ENCODE data around the gene LRMDA.

The LRMDA gene

GRCh38 chr10:76040107-76040829 is 608.8 kb downstream of the LRMDA start:
- peaks cover 6% of the 10 kb centered on the region for H3K27me3 Mint-ChIP-seq (ENCODE audit: low read depth, poor library complexity)
- peaks cover 26% of the 10 kb centered on the region for H3K4me1 Mint-ChIP-seq
- peaks cover 36% of the 10 kb centered on the region for H3K9me3 Mint-ChIP-seq
- peaks cover 29% of the 10 kb centered on the region for H3K36me3 Mint-ChIP-seq (ENCODE audit: low read depth)
- DNase-seq: no peak
- no peak overlapping the region for H3K27ac Mint-ChIP-seq
- H3K4me3 Mint-ChIP-seq: no peak overlapping the region
- TF ChIP-seq CTCF (IDR thresholded peaks at IDR 0.05): no peak

GRCh38 chr10:76040830-76041220 is 609.4 kb downstream of the LRMDA start:
- TF ChIP-seq CTCF (IDR thresholded peaks at IDR 0.05): no peak
- Mint-ChIP-seq H3K27me3 (ENCODE audit: low read depth, poor library complexity) (peaks cover 6% of the 10 kb centered on the region), H3K4me1 (peaks cover 26% of the 10 kb centered on the region), H3K36me3 (ENCODE audit: low read depth) (peaks cover 29% of the 10 kb centered on the region), H3K27ac (no peak overlapping the region), H3K4me3 (no peak overlapping the region), H3K9me3 (peaks cover 36% of the 10 kb centered on the region)
- DNase-seq: no peak

GRCh38 chr10:76041551-76041950 is 610.1 kb downstream of the LRMDA start:
- Mint-ChIP-seq H3K9me3 (peaks cover 36% of the 10 kb centered on the region), H3K36me3 (ENCODE audit: low read depth) (peaks cover 29% of the 10 kb centered on the region), H3K4me3 (no peak overlapping the region), H3K27ac (no peak overlapping the region), H3K4me1 (peaks cover 22% of the 10 kb centered on the region), H3K27me3 (ENCODE audit: low read depth, poor library complexity) (peaks cover 6% of the 10 kb centered on the region)
- TF ChIP-seq CTCF (IDR thresholded peaks at IDR 0.05): no peak
- no peak for DNase-seq

- TF ChIP-seq CTCF (IDR thresholded peaks at IDR 0.05): no peak
- Mint-ChIP-seq H3K36me3 (ENCODE audit: low read depth) (peaks cover 33% of the 10 kb centered on the region), H3K4me1 (peaks cover 21% of the 10 kb centered on the region), H3K4me3 (no peak overlapping the region), H3K27ac (no peak overlapping the region), H3K9me3 (peaks cover 35% of the 10 kb centered on the region), H3K27me3 (ENCODE audit: low read depth, poor library complexity) (peaks cover 6% of the 10 kb centered on the region)
- no peak for DNase-seq
These were observed 611.8 kb downstream of the LRMDA start for GRCh38 chr10:76043261-76043660.

GRCh38 chr10:76044751-76045150 is 613.3 kb downstream of the LRMDA start:
- Mint-ChIP-seq H3K27ac (no peak overlapping the region), H3K4me3 (no peak overlapping the region), H3K36me3 (ENCODE audit: low read depth) (peaks cover 22% of the 10 kb centered on the region), H3K9me3 (peaks cover 22% of the 10 kb centered on the region), H3K27me3 (ENCODE audit: low read depth, poor library complexity) (peaks cover 6% of the 10 kb centered on the region), H3K4me1 (peaks cover 25% of the 10 kb centered on the region)
- TF ChIP-seq CTCF (IDR thresholded peaks at IDR 0.05): no peak
- no peak for DNase-seq

GRCh38 chr10:76045174-76045573 is 613.8 kb downstream of the LRMDA start:
- Mint-ChIP-seq H3K4me1 (peaks cover 29% of the 10 kb centered on the region), H3K36me3 (ENCODE audit: low read depth) (peaks cover 18% of the 10 kb centered on the region), H3K4me3 (no peak overlapping the region), H3K27me3 (ENCODE audit: low read depth, poor library complexity) (peaks cover 6% of the 10 kb centered on the region), H3K27ac (no peak overlapping the region), H3K9me3 (peaks cover 18% of the 10 kb centered on the region)
- TF ChIP-seq CTCF (IDR thresholded peaks at IDR 0.05): no peak
- no peak for DNase-seq

Measured in nephron progenitor cell (in vitro differentiated cells).